HepG2 (cell line): ENCODE results near the gene SIGMAR1. TPM values are rescaled to one million over a fixed set of nuclear protein-coding genes. Genes with fewer than 3 reads are reported as not detected.

Source experiments
- ETV5 ChIP-seq: IDR thresholded peaks from 2 replicates; pipeline ENCODE4 v1.6.1; 2018; ENCODE audit warnings: missing biosample characterization, missing genetic modification reagents, inconsistent platforms, borderline replicate concordance
- JARID2 ChIP-seq: sonication (generic); formaldehyde crosslinking; IDR thresholded peaks from 2 replicates; pipeline ENCODE4 v1.8.1; 2023; ENCODE audit warnings: missing genetic modification reagents, inconsistent platforms; ENCODE audit not compliant: insufficient replicate concordance
- KLF16 ChIP-seq, 2 experiments: sonication (generic) in 1 of 2; formaldehyde crosslinking in 1 of 2; IDR thresholded peaks; 2 replicates each; pipeline versions ENCODE4 v1.6.1 to v1.8.0; 2016 to 2023; ENCODE audit warnings: missing genetic modification reagents in 2 of 2, missing compliant biosample characterization in 1 of 2
- KLF6 ChIP-seq: IDR thresholded peaks from 2 replicates; pipeline ENCODE4 v1.8.0; 2016; ENCODE audit warnings: missing biosample characterization, missing genetic modification reagents
- NCOA2 ChIP-seq: sonication (generic); formaldehyde crosslinking; IDR thresholded peaks from 2 replicates; pipeline ENCODE4 v1.8.0; 2022; ENCODE audit warnings: inconsistent platforms
- POLR2AphosphoS5 ChIP-seq: IDR thresholded peaks from 2 replicates; pipeline ENCODE4 v1.6.1; 2012; ENCODE audit warnings: low read depth, low read length
- SIX4 ChIP-seq: sonication (generic); formaldehyde crosslinking; IDR thresholded peaks from 2 replicates; pipeline ENCODE4 v1.4.0; 2020; ENCODE audit warnings: missing genetic modification reagents
- TBP ChIP-seq: sonication (generic); formaldehyde crosslinking; IDR thresholded peaks from 2 replicates; pipeline ENCODE4 v1.5.0; 2020; ENCODE audit warnings: missing genetic modification reagents
- XRCC5 ChIP-seq: fragments of 200-400 bp; formaldehyde crosslinking; optimal IDR thresholded peaks from 2 replicates; pipeline ENCODE3; 2017; ENCODE audit warnings: mild to moderate bottlenecking, low read length
- ZFP36L1 ChIP-seq: sonication (generic); formaldehyde crosslinking; IDR thresholded peaks from 2 replicates; pipeline ENCODE4 v1.8.0; 2022; ENCODE audit warnings: mild to moderate bottlenecking, missing genetic modification reagents, moderate library complexity
- ZMAT3 ChIP-seq: sonication (generic); formaldehyde crosslinking; conservative IDR thresholded peaks from 2 replicates; pipeline ENCODE4 v1.7.0; 2021; ENCODE audit warnings: missing genetic modification reagents
- ZNF333 ChIP-seq: sonication (generic); formaldehyde crosslinking; IDR thresholded peaks from 2 replicates; pipeline ENCODE4 v1.4.0; 2020; ENCODE audit warnings: mild to moderate bottlenecking, missing genetic modification reagents, borderline replicate concordance
- ZNF343 ChIP-seq: sonication (generic); formaldehyde crosslinking; IDR thresholded peaks from 2 replicates; pipeline ENCODE4 v1.4.0; 2020; ENCODE audit warnings: mild to moderate bottlenecking, missing genetic modification reagents
- ZNF572 ChIP-seq: sonication (generic); formaldehyde crosslinking; IDR thresholded peaks from 2 replicates; pipeline ENCODE4 v1.5.1; 2020; ENCODE audit warnings: mild to moderate bottlenecking, missing genetic modification reagents
- polyA plus RNA-seq, 8 experiments: library from polyadenylated mRNA; depleted of rRNA in 3 of 8; stranded (reverse) in 7 of 8; unstranded in 1 of 8; fragments of >200 nt; fragmentation: Illumina TruSeq in 4 of 8; extraction: Trizol in 4 of 8; gene quantifications; 2 replicates each; pipeline versions ENCODE4 v1.2.1 to v1.2.3, GENCODE V29; 2011 to 2016; ENCODE audit warnings: low read depth in 4 of 8, missing spikeins in 1 of 8, mixed read lengths in 1 of 8; ENCODE audit not compliant: insufficient read depth in 1 of 8
- total RNA-seq, 5 experiments: library from RNA; depleted of rRNA; stranded (reverse); fragments of >200 nt; fragmentation: Illumina TruSeq; extraction: Trizol; gene quantifications; 2 replicates each; pipeline ENCODE4 v1.2.3, GENCODE V29; 2016; ENCODE audit warnings: low read depth in 1 of 5
- TF ChIP-seq, protein P1 (sequence below): sonication (generic); formaldehyde crosslinking; IDR thresholded peaks from 2 replicates; pipeline ENCODE4 v1.4.0; 2020; ENCODE audit warnings: missing genetic modification reagents, borderline replicate concordance
- TF ChIP-seq, protein P2 (sequence below): IDR thresholded peaks from 2 replicates; pipeline ENCODE4 v1.6.1; 2016; ENCODE audit warnings: low read depth, borderline replicate concordance
- TF ChIP-seq, protein P3 (sequence below): sonication (generic); formaldehyde crosslinking; IDR thresholded peaks from 2 replicates; pipeline ENCODE4; 2020; ENCODE audit warnings: missing genetic modification reagents, mild to moderate bottlenecking, borderline replicate concordance

SIGMAR1 gene
- total and polyA plus RNA-seq, 2 of the 13 experiments (the other 11 are each of a cell fraction or from before 2014, with no cell fraction given), result 38.9 to 60.8 TPM

DNA sequence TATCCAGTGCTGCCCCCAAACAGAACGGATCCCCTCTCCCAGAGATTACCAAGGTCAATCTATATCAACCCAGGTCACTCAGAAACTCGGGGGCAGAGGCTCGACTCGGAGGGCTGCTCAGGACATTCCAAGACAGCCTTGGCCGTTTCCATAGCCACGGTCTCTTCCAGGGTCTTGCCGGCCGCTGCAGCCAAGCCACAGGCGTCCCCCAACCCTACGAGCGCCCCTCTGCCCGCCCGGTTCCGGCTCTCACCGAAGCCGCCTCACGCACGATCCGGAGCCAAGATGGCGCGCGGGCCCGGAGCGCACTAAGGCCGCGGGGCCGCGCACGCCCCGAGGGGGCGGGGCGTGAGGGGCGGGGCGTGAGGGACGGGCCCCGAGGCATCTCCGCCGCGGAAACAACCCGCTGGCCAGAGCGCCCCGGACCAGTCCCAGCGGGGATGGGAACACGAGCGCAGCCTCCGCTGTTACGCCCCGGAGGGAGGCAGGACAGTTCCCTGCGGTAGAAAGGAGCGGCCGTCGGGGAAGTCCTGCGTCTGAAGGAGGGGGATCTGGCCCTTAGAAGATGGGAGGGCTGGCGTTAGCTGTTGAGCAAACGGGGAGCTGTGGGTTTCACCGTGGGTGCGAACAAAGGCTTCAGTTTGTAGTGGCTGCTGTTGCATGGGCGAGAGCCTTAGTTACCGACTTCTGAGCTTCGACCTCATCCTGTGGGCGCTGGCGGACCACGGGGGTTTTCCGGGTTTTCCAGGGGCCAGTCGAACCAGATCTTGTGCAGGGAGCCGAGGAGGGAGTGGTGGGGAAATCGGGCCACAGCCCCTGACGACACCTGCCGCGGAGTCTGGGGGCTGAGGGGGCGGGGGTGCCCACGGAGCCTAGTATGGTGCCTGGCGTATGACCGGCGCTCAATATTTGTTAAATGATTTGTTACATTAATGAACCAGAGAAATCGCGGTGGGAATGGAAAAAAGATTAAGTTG, 25.5 kb downstream of the SIGMAR1 start, which contains the start of gene RPP25L (continued):
- TF ChIP-seq ZMAT3 (CRISPR knock-in tag) (peak; percentile 84; the same call in 1 of the 2 replicates), JARID2 (no peak), NCOA2 (CRISPR knock-in tag) (no peak), KLF6 (0 out of 2 replicates have a peak, but pooled peaks have one; percentile 43), SIX4 (CRISPR knock-in tag) (peak; percentile 46; the same call in 1 of the 2 replicates), ZNF572 (CRISPR knock-in tag) (0 out of 2 replicates have a peak, but pooled peaks have one; percentile 26), TBP (CRISPR knock-in tag) (no peak), ZFP36L1 (CRISPR knock-in tag) (no peak), KLF16 (CRISPR knock-in tag; IDR thresholded peaks at IDR 0.05) (peak in 1 of 2 experiments; percentile 75; a peak in 2 of 4 replicates), ZNF333 (CRISPR knock-in tag) (no peak), XRCC5 (no peak), ETV5 (CRISPR knock-in tag) (peak; percentile 38; the same call in 1 of the 2 replicates), POLR2AphosphoS5 (peak; percentile 88), ZNF343 (CRISPR knock-in tag) (peak; percentile 64; the same call in 1 of the 2 replicates)
- TF ChIP-seq, protein P1, sequence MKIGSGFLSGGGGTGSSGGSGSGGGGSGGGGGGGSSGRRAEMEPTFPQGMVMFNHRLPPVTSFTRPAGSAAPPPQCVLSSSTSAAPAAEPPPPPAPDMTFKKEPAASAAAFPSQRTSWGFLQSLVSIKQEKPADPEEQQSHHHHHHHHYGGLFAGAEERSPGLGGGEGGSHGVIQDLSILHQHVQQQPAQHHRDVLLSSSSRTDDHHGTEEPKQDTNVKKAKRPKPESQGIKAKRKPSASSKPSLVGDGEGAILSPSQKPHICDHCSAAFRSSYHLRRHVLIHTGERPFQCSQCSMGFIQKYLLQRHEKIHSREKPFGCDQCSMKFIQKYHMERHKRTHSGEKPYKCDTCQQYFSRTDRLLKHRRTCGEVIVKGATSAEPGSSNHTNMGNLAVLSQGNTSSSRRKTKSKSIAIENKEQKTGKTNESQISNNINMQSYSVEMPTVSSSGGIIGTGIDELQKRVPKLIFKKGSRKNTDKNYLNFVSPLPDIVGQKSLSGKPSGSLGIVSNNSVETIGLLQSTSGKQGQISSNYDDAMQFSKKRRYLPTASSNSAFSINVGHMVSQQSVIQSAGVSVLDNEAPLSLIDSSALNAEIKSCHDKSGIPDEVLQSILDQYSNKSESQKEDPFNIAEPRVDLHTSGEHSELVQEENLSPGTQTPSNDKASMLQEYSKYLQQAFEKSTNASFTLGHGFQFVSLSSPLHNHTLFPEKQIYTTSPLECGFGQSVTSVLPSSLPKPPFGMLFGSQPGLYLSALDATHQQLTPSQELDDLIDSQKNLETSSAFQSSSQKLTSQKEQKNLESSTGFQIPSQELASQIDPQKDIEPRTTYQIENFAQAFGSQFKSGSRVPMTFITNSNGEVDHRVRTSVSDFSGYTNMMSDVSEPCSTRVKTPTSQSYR (CRISPR knock-in tag), result 0 out of 2 replicates have a peak, but pooled peaks have one; percentile 21
- TF ChIP-seq, protein P2, sequence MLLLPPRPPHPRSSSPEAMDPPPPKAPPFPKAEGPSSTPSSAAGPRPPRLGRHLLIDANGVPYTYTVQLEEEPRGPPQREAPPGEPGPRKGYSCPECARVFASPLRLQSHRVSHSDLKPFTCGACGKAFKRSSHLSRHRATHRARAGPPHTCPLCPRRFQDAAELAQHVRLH (CRISPR knock-in tag), result 0 out of 2 replicates have a peak, but pooled peaks have one; percentile 18
- TF ChIP-seq, protein P3, sequence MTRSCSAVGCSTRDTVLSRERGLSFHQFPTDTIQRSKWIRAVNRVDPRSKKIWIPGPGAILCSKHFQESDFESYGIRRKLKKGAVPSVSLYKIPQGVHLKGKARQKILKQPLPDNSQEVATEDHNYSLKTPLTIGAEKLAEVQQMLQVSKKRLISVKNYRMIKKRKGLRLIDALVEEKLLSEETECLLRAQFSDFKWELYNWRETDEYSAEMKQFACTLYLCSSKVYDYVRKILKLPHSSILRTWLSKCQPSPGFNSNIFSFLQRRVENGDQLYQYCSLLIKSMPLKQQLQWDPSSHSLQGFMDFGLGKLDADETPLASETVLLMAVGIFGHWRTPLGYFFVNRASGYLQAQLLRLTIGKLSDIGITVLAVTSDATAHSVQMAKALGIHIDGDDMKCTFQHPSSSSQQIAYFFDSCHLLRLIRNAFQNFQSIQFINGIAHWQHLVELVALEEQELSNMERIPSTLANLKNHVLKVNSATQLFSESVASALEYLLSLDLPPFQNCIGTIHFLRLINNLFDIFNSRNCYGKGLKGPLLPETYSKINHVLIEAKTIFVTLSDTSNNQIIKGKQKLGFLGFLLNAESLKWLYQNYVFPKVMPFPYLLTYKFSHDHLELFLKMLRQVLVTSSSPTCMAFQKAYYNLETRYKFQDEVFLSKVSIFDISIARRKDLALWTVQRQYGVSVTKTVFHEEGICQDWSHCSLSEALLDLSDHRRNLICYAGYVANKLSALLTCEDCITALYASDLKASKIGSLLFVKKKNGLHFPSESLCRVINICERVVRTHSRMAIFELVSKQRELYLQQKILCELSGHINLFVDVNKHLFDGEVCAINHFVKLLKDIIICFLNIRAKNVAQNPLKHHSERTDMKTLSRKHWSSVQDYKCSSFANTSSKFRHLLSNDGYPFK, result 0 out of 2 replicates have a peak, but pooled peaks have one; percentile 52
